Activated T-cell treated with anti-CD3 and anti-CD28 coated beads, Interleukin-2, amount 50 U/mL, for 4 hours (primary cell): ENCODE measurements around the gene SLC35A4. TPM values are rescaled to one million over a fixed set of nuclear protein-coding genes. Genes with fewer than 3 reads are reported as not detected.

Experiments used
- ATAC-seq, 2 donors: fragments of 200-7000 bp; cut with Tn5 transposase; one replicate each; pipeline ENCODE4 v1.10.0; 2021
- DNase-seq: peaks from one replicate; pipeline ENCODE4 v3.0.0-alpha.2; 2020
- H3K27me3 Mint-ChIP-seq: one replicate; pipeline ENCODE4 v1.8.0; 2021; ENCODE audit warnings: low read depth, mixed read lengths
- H3K36me3 Mint-ChIP-seq: one replicate; pipeline ENCODE4 v1.8.0; 2022; ENCODE audit warnings: mixed read lengths; ENCODE audit not compliant: insufficient read depth
- H3K4me1 Mint-ChIP-seq: one replicate; pipeline ENCODE4 v1.8.0; 2021; ENCODE audit warnings: low read depth, mixed read lengths
- H3K4me3 Mint-ChIP-seq: one replicate; pipeline ENCODE4 v1.8.0; 2021; ENCODE audit warnings: mild to moderate bottlenecking, moderate library complexity, mixed read lengths
- H3K9me3 Mint-ChIP-seq: one replicate; pipeline ENCODE4 v1.8.0; 2021; ENCODE audit warnings: mixed read lengths
- total RNA-seq, 3 donors: library from RNA; stranded (reverse); gene quantifications; one replicate each; pipeline ENCODE4 v1.2.1, GENCODE V29; 2021

Gene SLC35A4
- total RNA-seq = 100 to 1,000 TPM; 149 to 163 (median 155) TPM

GRCh38 chr5:140564196-140565023 is at the start of gene SLC35A4, which contains the start of gene APBB3:
SLC35A4 (plus strand) TSS chr5:140564828; CDS start chr5:140567170, 2,342 bp downstream.
APBB3 (minus strand) TSS chr5:140564598; CDS start chr5:140564245, 353 bp downstream.
- H3K36me3 Mint-ChIP-seq = peaks cover 25% of the 10 kb centered on the region
- peaks cover 52% of the 10 kb centered on the region for H3K4me1 Mint-ChIP-seq
- H3K9me3 Mint-ChIP-seq = no peaks in the 10 kb centered on the region

GRCh38 chr5:140524003-140524402 is 40.6 kb upstream of the SLC35A4 start:
- no peaks in the 10 kb centered on the region for H3K4me1 Mint-ChIP-seq
- DNase-seq (no peak), ATAC-seq (no peak)
- H3K36me3 Mint-ChIP-seq = peaks cover 28% of the 10 kb centered on the region
- H3K9me3 Mint-ChIP-seq = no peaks in the 10 kb centered on the region
- no peak overlapping the region for H3K4me3 Mint-ChIP-seq
- H3K27me3 Mint-ChIP-seq = no peaks in the 10 kb centered on the region

More at GRCh38 chr5:140564196-140565023, at the start of gene SLC35A4, which contains the start of gene APBB3:
- ATAC-seq (peak; percentile 88 to 90), DNase-seq (peak; percentile 93)
- Mint-ChIP-seq H3K4me3 (peak within 1 kb of the TSS; percentile 97), H3K27me3 (no peaks in the 10 kb centered on the region)

GRCh38 chr5:140540227-140540626 is 24.4 kb upstream of the SLC35A4 start:
- no peak for DNase-seq
- H3K36me3 Mint-ChIP-seq = peaks cover 39% of the 10 kb centered on the region
- no peaks in the 10 kb centered on the region for H3K27me3 Mint-ChIP-seq
- H3K9me3 Mint-ChIP-seq = no peaks in the 10 kb centered on the region
- H3K4me3 Mint-ChIP-seq = no peak overlapping the region
- ATAC-seq = no peak
- H3K4me1 Mint-ChIP-seq = no peaks in the 10 kb centered on the region

- Mint-ChIP-seq H3K9me3 (no peaks in the 10 kb centered on the region), H3K4me3 (no peak overlapping the region), H3K27me3 (no peaks in the 10 kb centered on the region), H3K36me3 (peaks cover 31% of the 10 kb centered on the region), H3K4me1 (peaks cover 2% of the 10 kb centered on the region)
- ATAC-seq = no peak
- DNase-seq = no peak
Measured at GRCh38 chr5:140542972-140543371, 21.7 kb upstream of the SLC35A4 start.

- H3K27me3 Mint-ChIP-seq = no peaks in the 10 kb centered on the region
- no peak for ATAC-seq
- H3K36me3 Mint-ChIP-seq = peaks cover 24% of the 10 kb centered on the region
- no peaks in the 10 kb centered on the region for H3K9me3 Mint-ChIP-seq
- no peak overlapping the region for H3K4me3 Mint-ChIP-seq
- no peak for DNase-seq
- peaks cover 19% of the 10 kb centered on the region for H3K4me1 Mint-ChIP-seq
Measured at GRCh38 chr5:140544986-140545385, 19.6 kb upstream of the SLC35A4 start.

GRCh38 chr5:140545606-140546005 is 19.0 kb upstream of the SLC35A4 start:
- no peaks in the 10 kb centered on the region for H3K27me3 Mint-ChIP-seq
- H3K9me3 Mint-ChIP-seq = no peaks in the 10 kb centered on the region

GRCh38 chr5:140546851-140547507 is 17.6 kb upstream of the SLC35A4 start:
- ATAC-seq = peak in 1 of 2 donors; percentile 2
- H3K36me3 Mint-ChIP-seq = peaks cover 24% of the 10 kb centered on the region
- peak overlapping the region; percentile 82 for H3K4me3 Mint-ChIP-seq
- no peaks in the 10 kb centered on the region for H3K27me3 Mint-ChIP-seq
- H3K9me3 Mint-ChIP-seq = no peaks in the 10 kb centered on the region
- no peak for DNase-seq
- peaks cover 28% of the 10 kb centered on the region for H3K4me1 Mint-ChIP-seq

More at GRCh38 chr5:140545606-140546005, 19.0 kb upstream of the SLC35A4 start:
- DNase-seq = no peak
- Mint-ChIP-seq H3K4me1 (peaks cover 23% of the 10 kb centered on the region), H3K4me3 (no peak overlapping the region), H3K36me3 (peaks cover 25% of the 10 kb centered on the region)
- ATAC-seq = no peak

GRCh38 chr5:140547508-140548299 is 16.9 kb upstream of the SLC35A4 start, which contains the start of gene EIF4EBP3:
EIF4EBP3 (plus strand) TSS chr5:140547662; CDS start chr5:140547738, 76 bp downstream.
- H3K27me3 Mint-ChIP-seq = no peaks in the 10 kb centered on the region
- DNase-seq = peak; percentile 81
- peak; percentile 98 for ATAC-seq
- H3K36me3 Mint-ChIP-seq = peaks cover 23% of the 10 kb centered on the region
- peaks cover 30% of the 10 kb centered on the region for H3K4me1 Mint-ChIP-seq
- no peaks in the 10 kb centered on the region for H3K9me3 Mint-ChIP-seq
- peak within 1 kb of the TSS; percentile 82 for H3K4me3 Mint-ChIP-seq

GRCh38 chr5:140548300-140548688 is 16.3 kb upstream of the SLC35A4 start:
- Mint-ChIP-seq H3K27me3 (no peaks in the 10 kb centered on the region), H3K9me3 (no peaks in the 10 kb centered on the region), H3K4me3 (peak overlapping the region; percentile 82), H3K4me1 (peaks cover 35% of the 10 kb centered on the region), H3K36me3 (peaks cover 26% of the 10 kb centered on the region)
- ATAC-seq (peak in 1 of 2 donors; percentile 6), DNase-seq (no peak)

GRCh38 chr5:140548791-140549190 is 15.8 kb upstream of the SLC35A4 start:
- no peak for DNase-seq
- H3K4me1 Mint-ChIP-seq = peaks cover 40% of the 10 kb centered on the region

GRCh38 chr5:140549237-140550144 is 15.1 kb upstream of the SLC35A4 start:
- Mint-ChIP-seq H3K9me3 (no peaks in the 10 kb centered on the region), H3K27me3 (no peaks in the 10 kb centered on the region), H3K36me3 (peaks cover 26% of the 10 kb centered on the region), H3K4me1 (peaks cover 47% of the 10 kb centered on the region), H3K4me3 (peak overlapping the region; percentile 82)
- DNase-seq (no peak), ATAC-seq (no peak)

More at GRCh38 chr5:140548791-140549190, 15.8 kb upstream of the SLC35A4 start:
- no peaks in the 10 kb centered on the region for H3K9me3 Mint-ChIP-seq
- no peak for ATAC-seq
- peak overlapping the region; percentile 82 for H3K4me3 Mint-ChIP-seq
- peaks cover 30% of the 10 kb centered on the region for H3K36me3 Mint-ChIP-seq
- H3K27me3 Mint-ChIP-seq = no peaks in the 10 kb centered on the region

GRCh38 chr5:140550147-140551079 is 14.2 kb upstream of the SLC35A4 start:
- Mint-ChIP-seq H3K4me1 (peaks cover 56% of the 10 kb centered on the region), H3K27me3 (no peaks in the 10 kb centered on the region), H3K4me3 (no peak overlapping the region), H3K36me3 (peaks cover 22% of the 10 kb centered on the region), H3K9me3 (no peaks in the 10 kb centered on the region)
- ATAC-seq = no peak
- no peak for DNase-seq
